Medulla oblongata (tissue), 1 donor: ENCODE measurements around the gene RHEB.

Source experiments
- DNase-seq: peaks from one replicate; pipeline ENCODE4 v3.0.0-alpha.2; 2015; ENCODE audit errors: extremely low spot score

The RHEB gene

GRCh38 chr7:151503902-151504714 is 15.6 kb downstream of the RHEB start:
- no peak for DNase-seq

DNA sequence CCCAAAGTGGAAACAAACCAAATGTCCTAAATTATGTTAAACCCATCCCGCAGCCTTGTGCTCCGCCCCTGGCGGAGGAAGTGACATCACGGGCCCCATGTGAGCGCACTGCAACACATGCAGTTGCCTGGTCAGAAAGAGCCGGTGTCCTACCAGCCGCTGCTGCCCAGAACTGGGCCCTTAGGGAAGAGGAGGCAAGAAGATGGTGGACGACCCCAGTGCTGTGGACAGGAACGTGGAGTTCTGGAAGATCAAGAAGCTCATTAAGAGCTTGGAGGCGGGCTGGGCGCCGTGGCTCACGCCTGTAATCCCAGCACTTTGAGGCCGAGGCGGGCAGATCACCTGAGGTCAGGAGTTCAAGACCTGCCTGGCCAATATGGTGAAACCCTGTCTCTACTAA is 18.0 kb downstream of the RHEB start:
- DNase-seq: no peak

DNA sequence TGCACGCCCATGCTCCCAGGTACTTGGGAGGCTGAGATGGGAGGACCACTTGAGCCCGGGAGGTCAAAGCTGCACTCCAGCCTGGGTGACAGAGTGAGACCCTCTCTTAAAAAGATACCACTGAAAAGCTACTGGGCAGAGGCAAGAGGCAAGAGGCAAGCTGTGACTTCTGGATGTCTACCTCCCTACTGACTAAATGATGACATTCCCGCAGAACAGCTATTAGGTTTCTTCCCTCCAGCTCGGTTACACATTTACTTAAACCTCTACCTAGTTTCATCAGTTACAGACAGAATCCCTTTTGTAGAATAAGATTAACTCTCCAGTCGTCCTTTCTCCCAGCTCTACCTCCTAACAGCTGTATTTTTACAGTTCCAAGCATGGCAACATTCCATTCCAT is 21.2 kb downstream of the RHEB start:
- DNase-seq: no peak

DNA sequence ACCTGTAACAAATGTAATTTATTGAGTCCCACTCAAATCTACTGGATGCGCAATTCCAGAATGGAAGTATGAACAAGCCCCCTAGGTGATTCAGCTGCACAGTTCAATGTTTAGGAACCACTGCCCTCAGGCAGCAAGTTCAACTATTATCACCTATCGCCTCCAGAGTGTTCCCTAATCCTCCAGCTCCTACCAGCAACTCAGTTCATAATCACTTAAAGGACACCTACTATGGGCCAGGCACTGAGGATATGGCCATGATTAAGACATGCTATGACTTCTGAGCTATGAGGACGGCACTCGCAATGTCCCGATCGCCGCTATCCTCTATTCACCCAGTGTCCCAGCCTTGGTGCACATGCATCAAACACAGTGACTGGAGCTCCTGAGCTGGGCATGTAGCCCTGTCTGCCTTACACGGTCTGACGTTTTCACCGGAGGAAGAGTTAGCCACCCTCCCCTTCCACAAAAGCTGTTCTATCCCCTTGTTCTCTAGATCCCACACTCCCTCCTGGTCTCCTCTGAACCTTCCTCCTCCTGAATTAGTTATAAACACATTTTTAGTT is 22.3 kb downstream of the RHEB start:
- DNase-seq: no peak

DNA sequence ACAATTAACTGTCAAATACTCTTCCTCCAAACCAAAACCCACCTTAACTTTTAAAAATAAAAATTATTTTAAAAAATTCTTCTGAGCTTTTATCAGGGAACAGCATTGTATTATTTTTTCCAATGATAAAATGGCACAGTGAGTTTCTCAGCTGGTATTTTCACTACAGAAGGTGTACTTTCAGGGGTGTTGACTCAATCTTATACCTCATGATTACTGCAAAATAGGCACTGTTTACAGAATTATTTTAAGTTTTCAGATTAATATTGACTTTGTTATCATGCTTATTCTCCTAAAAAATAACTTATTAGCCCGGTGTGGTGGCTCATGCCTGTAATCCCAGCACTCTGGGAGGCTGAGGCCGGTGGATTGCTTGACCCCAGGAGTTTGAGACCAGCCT is 24.3 kb downstream of the RHEB start:
- no peak for DNase-seq

- no peak for DNase-seq
Measured at GRCh38 chr7:151494298-151495284, 25.1 kb downstream of the RHEB start.

DNA sequence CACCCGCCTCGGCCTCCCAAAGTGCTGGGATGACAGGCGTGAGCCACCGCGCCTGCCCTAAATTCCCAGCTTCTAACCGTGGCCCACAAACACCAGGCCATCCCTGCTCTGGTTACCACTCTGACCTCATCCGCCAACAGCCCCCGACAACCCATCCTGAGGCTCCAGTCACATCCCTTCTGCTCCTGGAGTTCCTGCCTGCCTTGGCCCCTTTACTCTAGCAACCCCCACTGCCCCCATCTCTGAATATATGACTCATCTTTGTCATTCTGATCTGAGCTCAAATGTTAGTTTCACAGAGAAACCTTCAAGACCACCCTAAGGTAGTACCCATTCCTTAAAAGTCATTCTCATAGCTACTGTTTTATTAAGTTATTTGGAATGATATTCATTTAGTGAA is 26.6 kb downstream of the RHEB start:
- no peak for DNase-seq

GRCh38 chr7:151491859-151492258 is 27.8 kb downstream of the RHEB start:
- no peak for DNase-seq

- DNase-seq: peak; percentile 54
Measured at GRCh38 chr7:151490456-151491105, 29.1 kb downstream of the RHEB start.

- no peak for DNase-seq
Measured at GRCh38 chr7:151489498-151489897, 30.2 kb downstream of the RHEB start.

- DNase-seq: no peak
Measured at GRCh38 chr7:151488096-151488495, 31.6 kb downstream of the RHEB start.

- no peak for DNase-seq
Measured at GRCh38 chr7:151487228-151487627, 32.5 kb downstream of the RHEB start.

GRCh38 chr7:151486074-151486473 is 33.6 kb downstream of the RHEB start:
- DNase-seq: no peak

GRCh38 chr7:151484971-151485707 is 34.6 kb downstream of the RHEB start:
- peak; percentile 67 for DNase-seq

DNA sequence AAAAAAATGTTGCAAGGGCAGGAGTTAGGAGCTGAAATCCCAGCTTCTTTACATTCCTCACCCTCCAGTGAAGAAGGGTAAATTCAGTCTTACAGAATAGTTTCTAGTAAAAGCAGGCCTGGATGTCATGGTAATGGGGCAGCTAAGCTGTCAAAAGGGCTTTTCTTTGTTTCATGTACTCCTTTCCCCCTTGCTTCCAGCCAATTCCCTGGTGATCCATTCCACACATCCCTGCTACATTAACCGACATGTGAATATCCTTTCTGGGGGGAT is 36.0 kb downstream of the RHEB start:
- DNase-seq: no peak

DNA sequence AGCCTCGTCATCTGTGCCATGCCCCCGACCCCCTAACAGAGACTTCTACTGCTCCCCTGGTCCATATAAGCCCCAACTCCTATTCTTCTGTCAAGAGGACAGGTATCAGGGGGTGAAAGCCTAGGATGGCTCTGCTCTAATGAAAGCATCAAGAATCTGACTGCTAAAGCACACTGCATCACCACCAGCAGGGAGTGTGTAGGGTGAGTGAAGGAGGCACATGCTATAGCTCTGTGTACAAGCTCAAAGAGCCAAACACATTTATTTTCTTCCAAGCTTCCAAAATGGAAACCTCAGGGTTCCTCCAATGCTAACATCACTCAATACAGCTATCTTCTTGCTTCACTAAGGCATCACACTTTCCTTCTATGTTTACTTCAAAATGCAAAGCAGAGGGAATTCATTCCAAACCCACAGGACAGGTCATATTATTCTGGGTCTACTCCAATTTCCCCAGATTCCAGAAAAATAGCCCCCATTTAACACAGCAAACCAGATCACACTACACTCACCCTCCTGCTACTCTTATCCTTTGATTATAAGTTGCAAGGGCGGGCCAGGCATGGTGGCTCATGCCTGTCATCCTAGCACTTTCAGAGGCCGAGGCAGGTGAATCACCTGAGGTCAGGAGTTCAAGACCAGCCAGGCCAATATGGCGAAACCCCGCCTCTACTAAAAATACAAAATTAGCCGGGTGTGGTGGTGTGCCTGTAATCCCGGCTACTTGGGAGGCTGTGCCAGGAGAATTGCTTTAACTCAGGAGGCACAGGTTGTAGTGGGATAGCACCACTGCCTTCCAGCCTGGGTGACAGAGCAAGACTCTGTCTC is 36.6 kb downstream of the RHEB start:
- DNase-seq: no peak

- DNase-seq: no peak
Measured at GRCh38 chr7:151481650-151482505, 37.8 kb downstream of the RHEB start.

DNA sequence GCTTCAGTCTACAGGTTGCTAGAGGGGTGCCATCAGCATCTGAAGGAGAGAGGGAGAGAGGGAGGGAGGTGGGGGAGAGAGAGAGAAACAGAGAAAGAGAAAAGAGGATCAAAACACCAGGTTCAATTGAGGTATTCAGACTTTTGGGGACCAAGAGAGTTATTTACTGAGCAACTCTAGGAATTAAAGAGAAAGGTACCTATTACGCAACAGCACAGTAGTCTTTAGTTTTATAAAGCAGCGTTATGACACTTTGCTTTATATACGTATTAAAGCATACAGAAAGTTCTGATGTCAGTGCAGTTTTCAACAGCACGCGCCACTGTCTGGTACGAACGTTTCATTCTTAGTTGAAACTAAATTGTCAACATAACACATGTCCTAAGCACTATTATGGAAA is 41.8 kb downstream of the RHEB start:
- DNase-seq: no peak

DNA sequence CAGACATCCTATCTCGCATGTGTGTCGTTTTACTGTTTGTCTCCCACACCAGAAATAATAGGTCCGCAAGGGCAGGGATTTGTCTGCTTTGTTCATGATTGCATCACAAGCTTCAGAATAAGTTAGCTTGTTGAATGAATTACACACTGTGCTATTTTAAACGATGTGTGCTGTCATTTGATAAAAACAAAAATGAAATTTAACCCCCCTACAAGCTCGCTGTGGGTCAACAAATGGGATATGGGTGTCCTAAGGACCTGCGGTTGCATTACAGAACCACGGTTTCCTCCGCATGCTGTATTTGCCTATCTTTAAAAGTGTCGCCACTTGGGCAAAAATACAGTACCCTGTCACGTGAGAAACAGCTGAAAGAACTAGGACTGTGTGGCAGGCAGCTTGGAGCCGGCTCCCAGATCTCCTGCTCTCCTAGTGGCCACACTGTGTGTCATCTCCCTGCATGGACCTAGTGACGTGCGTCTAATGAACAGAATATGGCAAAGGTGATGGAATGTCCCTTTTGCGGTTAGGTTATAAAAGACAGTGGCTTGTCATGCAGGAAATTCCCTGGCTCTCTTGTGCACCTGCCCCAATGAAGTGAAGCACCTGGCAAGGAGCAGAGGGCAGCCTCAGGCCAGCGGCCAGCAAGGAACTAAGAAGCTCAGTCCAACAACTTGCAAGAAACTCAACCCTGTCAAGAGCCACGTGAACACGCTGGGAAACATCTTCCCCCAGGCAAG is 46.9 kb downstream of the RHEB start:
- DNase-seq: no peak
